NT2/D1 (cell line): Measurements from ENCODE around the gene ZNF8.
"Not testable (repeated sequence)": the region's sequence is repeated elsewhere in the genome, so short reads cannot be mapped to it uniquely, and the experiment has no call there.

Experiments used
- DNase-seq: peaks from one replicate; pipeline ENCODE4 v3.0.0-alpha.2; 2011; ENCODE audit warnings: low read depth, low spot score
- H3K27me3 ChIP-seq: 2 replicates; pipeline ENCODE4 v1.6.0; 2011; ENCODE audit warnings: mild to moderate bottlenecking; ENCODE audit not compliant: insufficient read length, insufficient read depth
- H3K36me3 ChIP-seq: 2 replicates; pipeline ENCODE4 v1.6.1; 2011; ENCODE audit warnings: mild to moderate bottlenecking, low read length, mixed read lengths; ENCODE audit not compliant: insufficient read depth, insufficient read length
- H3K4me1 ChIP-seq: 2 replicates; pipeline ENCODE4 v1.5.1; 2011; ENCODE audit not compliant: insufficient read depth, insufficient read length
- H3K4me3 ChIP-seq: 2 replicates; pipeline ENCODE4 v1.5.1; 2011; ENCODE audit warnings: low read depth; ENCODE audit not compliant: insufficient read length
- H3K9ac ChIP-seq: 2 replicates; pipeline ENCODE4 v1.6.0; 2011; ENCODE audit warnings: low read depth; ENCODE audit not compliant: insufficient read length
- H3K9me3 ChIP-seq: 2 replicates; pipeline ENCODE4 v1.5.1; 2011; ENCODE audit warnings: mild to moderate bottlenecking, low read length; ENCODE audit not compliant: insufficient read depth
- SUZ12 ChIP-seq: IDR thresholded peaks from 2 replicates; pipeline ENCODE4 v1.6.1; 2011; ENCODE audit not compliant: insufficient read length, insufficient read depth; ENCODE audit errors: extremely low read depth
- YY1 ChIP-seq: IDR thresholded peaks from 2 replicates; pipeline ENCODE4 v1.6.1; 2011; ENCODE audit not compliant: insufficient read length, insufficient read depth
- ZNF274 ChIP-seq: IDR thresholded peaks from 2 replicates; pipeline ENCODE4 v1.6.1; 2011; ENCODE audit warnings: mild to moderate bottlenecking, low read depth, low read length

Gene ZNF8

GRCh38 chr19:58336820-58337219, 58.1 kb downstream of the ZNF8 start:
- peaks cover 11% of the 10 kb centered on the region; the same call in 1 of the 2 replicates for H3K9me3 ChIP-seq
- H3K4me3 ChIP-seq: no peak overlapping the region
- DNase-seq: no peak
- TF ChIP-seq YY1 (no peak), ZNF274 (no peak), SUZ12 (no peak)
- H3K4me1 ChIP-seq: no peaks in the 10 kb centered on the region
- H3K9ac ChIP-seq: no peak overlapping the region
- no peaks in the 10 kb centered on the region for H3K27me3 ChIP-seq
- peaks cover 59% of the 10 kb centered on the region for H3K36me3 ChIP-seq

GRCh38 chr19:58338336-58338735, 59.6 kb downstream of the ZNF8 start:
- Histone ChIP-seq H3K4me1 (no peaks in the 10 kb centered on the region), H3K9ac (no peak overlapping the region), H3K4me3 (no peak overlapping the region), H3K9me3 (peaks cover 11% of the 10 kb centered on the region; the same call in 1 of the 2 replicates), H3K36me3 (peaks cover 60% of the 10 kb centered on the region), H3K27me3 (no peaks in the 10 kb centered on the region)
- no peak for TF ChIP-seq YY1
- TF ChIP-seq ZNF274: no peak
- no peak for TF ChIP-seq SUZ12
- DNase-seq: no peak

GRCh38 chr19:58338825-58339558, 60.2 kb downstream of the ZNF8 start:
- DNase-seq: no peak
- peaks cover 60% of the 10 kb centered on the region for H3K36me3 ChIP-seq

GRCh38 chr19:58345558-58345957, 66.8 kb downstream of the ZNF8 start:
- Histone ChIP-seq H3K9ac (no peak overlapping the region), H3K4me3 (no peak overlapping the region), H3K27me3 (peaks cover 15% of the 10 kb centered on the region), H3K36me3 (peaks cover 12% of the 10 kb centered on the region), H3K9me3 (no peaks in the 10 kb centered on the region), H3K4me1 (peaks cover 2% of the 10 kb centered on the region)
- no peak for TF ChIP-seq YY1
- no peak for DNase-seq

More at GRCh38 chr19:58338825-58339558, 60.2 kb downstream of the ZNF8 start:
- Histone ChIP-seq H3K4me3 (no peak overlapping the region), H3K9me3 (peaks cover 11% of the 10 kb centered on the region; the same call in 1 of the 2 replicates), H3K4me1 (no peaks in the 10 kb centered on the region), H3K27me3 (no peaks in the 10 kb centered on the region), H3K9ac (no peak overlapping the region)
- TF ChIP-seq YY1 (no peak), ZNF274 (no peak), SUZ12 (no peak)

- no peaks in the 10 kb centered on the region for H3K9me3 ChIP-seq
- peaks cover 2% of the 10 kb centered on the region for H3K4me1 ChIP-seq
- no peak for DNase-seq
- no peak for TF ChIP-seq SUZ12
- no peak for TF ChIP-seq ZNF274
- TF ChIP-seq YY1: no peak
- peaks cover 10% of the 10 kb centered on the region for H3K36me3 ChIP-seq
- H3K4me3 ChIP-seq: peak overlapping the region; percentile 75
- H3K27me3 ChIP-seq: peaks cover 15% of the 10 kb centered on the region
- H3K9ac ChIP-seq: peak overlapping the region; percentile 85
Measured at GRCh38 chr19:58346961-58347929, 68.5 kb downstream of the ZNF8 start.

- peak overlapping the region; percentile 75 for H3K4me3 ChIP-seq
Measured at GRCh38 chr19:58348080-58348479, 69.3 kb downstream of the ZNF8 start.

GRCh38 chr19:58349590-58349989, 70.8 kb downstream of the ZNF8 start:
- H3K9me3 ChIP-seq: no peaks in the 10 kb centered on the region
- H3K4me3 ChIP-seq: no peak overlapping the region
- DNase-seq: no peak
- peaks cover 15% of the 10 kb centered on the region for H3K27me3 ChIP-seq
- no peak overlapping the region for H3K9ac ChIP-seq
- peaks cover 4% of the 10 kb centered on the region for H3K4me1 ChIP-seq
- TF ChIP-seq ZNF274: no peak
- no peak for TF ChIP-seq SUZ12
- TF ChIP-seq YY1: no peak
- peaks cover 16% of the 10 kb centered on the region for H3K36me3 ChIP-seq

More at GRCh38 chr19:58348080-58348479, 69.3 kb downstream of the ZNF8 start:
- peak overlapping the region; percentile 85 for H3K9ac ChIP-seq
- H3K36me3 ChIP-seq, H3K9me3 ChIP-seq, DNase-seq, H3K4me1 ChIP-seq: not testable (repeated sequence)
- peaks cover 15% of the 10 kb centered on the region for H3K27me3 ChIP-seq
